Endothelial cell of umbilical vein (primary cell): ENCODE data around the gene NDST3.

ENCODE experiments used
- CTCF ChIP-seq, 2 donors: IDR thresholded peaks; 1 replicate in 1 of 2; 2 replicates in 1 of 2; pipeline ENCODE4 v1.5.1; 2011; ENCODE audit warnings: low read length in 2 of 2, mild to moderate bottlenecking in 2 of 2, moderate library complexity in 2 of 2, control low read depth in 1 of 2, inconsistent platforms in 1 of 2, low read depth in 1 of 2; ENCODE audit not compliant: insufficient read depth in 1 of 2; ENCODE audit errors: extremely low read depth in 1 of 2
- EZH2 ChIP-seq: IDR thresholded peaks from 2 replicates; pipeline ENCODE4 v1.6.1; 2012; ENCODE audit warnings: borderline replicate concordance, low read depth, mild to moderate bottlenecking, moderate library complexity, low read length, inconsistent platforms; ENCODE audit not compliant: severe bottlenecking
- FOS ChIP-seq: IDR thresholded peaks from 2 replicates; pipeline ENCODE4 v1.6.1; 2011; ENCODE audit warnings: mild to moderate bottlenecking, low read length, moderate library complexity, borderline replicate concordance; ENCODE audit not compliant: insufficient read depth
- GATA2 ChIP-seq: IDR thresholded peaks from 2 replicates; pipeline ENCODE4 v1.7.0; 2011; ENCODE audit warnings: low read depth, mild to moderate bottlenecking, moderate library complexity, mixed read lengths, low read length; ENCODE audit not compliant: insufficient read length, insufficient read depth
- JUN ChIP-seq: IDR thresholded peaks from 2 replicates; pipeline ENCODE4 v1.6.1; 2011; ENCODE audit warnings: borderline replicate concordance, low read depth; ENCODE audit not compliant: insufficient read length, insufficient read depth
- MAX ChIP-seq: IDR thresholded peaks from 2 replicates; pipeline ENCODE4 v1.6.1; 2011; ENCODE audit not compliant: insufficient read depth, insufficient read length
- MYC ChIP-seq: IDR thresholded peaks from one replicate; pipeline ENCODE4 v1.6.1; 2011; ENCODE audit warnings: mild to moderate bottlenecking, low read depth, low read length
- POLR2A ChIP-seq: IDR thresholded peaks from 2 replicates; pipeline ENCODE4 v1.6.1; 2012; ENCODE audit warnings: low read depth, mild to moderate bottlenecking, control low read depth, low read length
- POLR2AphosphoS5 ChIP-seq: IDR thresholded peaks from 2 replicates; pipeline ENCODE4 v1.6.1; 2012; ENCODE audit warnings: low read depth, mild to moderate bottlenecking, control low read depth, low read length, moderate library complexity; ENCODE audit not compliant: insufficient read depth

GRCh38 chr4:118259111-118259510 lies 224.8 kb downstream of the NDST3 start:
- no peak for TF ChIP-seq EZH2
- TF ChIP-seq CTCF (IDR thresholded peaks at IDR 0.05; ENCODE audit: extremely low read depth in 1 of 2, insufficient read depth in 1 of 2, low read depth in 1 of 2, low read length in 2 of 2) = no peak
- no peak for TF ChIP-seq POLR2A
- TF ChIP-seq MAX = no peak
- TF ChIP-seq POLR2AphosphoS5 = no peak
- no peak for TF ChIP-seq MYC
- TF ChIP-seq GATA2 = no peak
- no peak for TF ChIP-seq JUN
- TF ChIP-seq FOS = no peak
